ENCODE results near the gene CDKN2B-AS1. TPM values are rescaled to one million over a fixed set of nuclear protein-coding genes. Genes with fewer than 3 reads are reported as not detected.
"Not testable (repeated sequence)": the region's sequence is repeated elsewhere in the genome, so short reads cannot be mapped to it uniquely, and the experiment has no call there.

Gene CDKN2B-AS1
- total RNA-seq, 1 donor from 2014 or later = 1.4 TPM

DNA sequence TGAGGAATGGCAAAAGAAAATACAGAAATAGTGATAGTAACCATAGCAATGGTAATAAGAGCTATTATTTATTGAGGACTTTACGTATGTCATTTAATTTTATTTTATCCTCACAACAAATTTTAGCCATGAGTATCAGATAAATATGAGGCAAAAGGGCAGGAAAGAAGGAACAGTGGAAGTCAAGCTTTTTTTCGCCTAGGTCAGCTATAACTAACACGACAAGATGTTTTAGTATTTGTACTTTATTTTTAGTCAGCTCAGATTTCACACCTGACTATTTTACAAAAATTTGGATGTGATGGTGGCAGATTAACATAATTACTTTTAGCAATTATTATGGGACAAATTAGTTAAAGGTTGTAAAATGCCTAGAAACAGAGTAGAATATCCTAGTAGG lies 49.3 kb downstream of the CDKN2B-AS1 start:
- no peak for DNase-seq (ENCODE audit: low read depth in 2 of 2)

DNA sequence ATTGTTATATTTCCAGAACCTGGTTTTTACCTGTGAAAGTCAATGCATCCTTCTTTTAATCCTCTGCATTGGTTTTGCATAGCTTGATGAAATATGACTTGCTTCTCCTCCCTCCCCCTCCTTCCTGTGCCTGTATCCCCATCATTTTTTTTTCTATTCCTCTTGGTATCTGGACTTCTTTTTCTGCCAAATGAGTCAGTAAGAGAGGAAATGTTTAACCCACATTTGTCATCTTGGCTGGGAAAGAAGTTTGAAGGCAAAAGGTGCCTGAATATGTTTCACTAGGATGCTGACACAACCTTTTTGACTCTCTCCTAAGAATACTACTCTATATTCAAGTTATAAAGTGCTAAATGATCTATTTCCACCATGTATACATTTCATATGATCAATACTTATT lies 50.0 kb downstream of the CDKN2B-AS1 start:
- DNase-seq (ENCODE audit: low read depth in 2 of 2) = peak in 1 of 2 donors; percentile 81

DNA sequence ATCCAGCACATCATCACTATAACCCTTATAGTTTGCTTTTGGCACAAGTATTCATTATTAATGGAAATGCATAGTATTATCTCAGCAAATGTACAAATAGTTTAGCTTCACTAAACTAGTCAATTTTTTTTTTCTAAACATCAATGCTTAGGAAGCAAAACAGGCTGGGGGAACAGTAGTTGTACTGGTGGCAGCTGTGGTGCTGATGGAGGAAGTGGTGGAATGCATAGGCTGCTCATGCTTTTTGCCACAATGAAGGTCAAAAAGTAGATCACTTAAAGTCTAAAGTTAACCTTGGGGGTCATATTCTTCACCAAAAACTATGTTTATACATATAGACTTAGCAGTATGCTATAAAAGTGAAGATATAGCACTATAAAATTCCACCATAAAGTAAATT lies 50.8 kb downstream of the CDKN2B-AS1 start:
- peak in 1 of 2 donors; percentile 25 for DNase-seq (ENCODE audit: low read depth in 2 of 2)

DNA sequence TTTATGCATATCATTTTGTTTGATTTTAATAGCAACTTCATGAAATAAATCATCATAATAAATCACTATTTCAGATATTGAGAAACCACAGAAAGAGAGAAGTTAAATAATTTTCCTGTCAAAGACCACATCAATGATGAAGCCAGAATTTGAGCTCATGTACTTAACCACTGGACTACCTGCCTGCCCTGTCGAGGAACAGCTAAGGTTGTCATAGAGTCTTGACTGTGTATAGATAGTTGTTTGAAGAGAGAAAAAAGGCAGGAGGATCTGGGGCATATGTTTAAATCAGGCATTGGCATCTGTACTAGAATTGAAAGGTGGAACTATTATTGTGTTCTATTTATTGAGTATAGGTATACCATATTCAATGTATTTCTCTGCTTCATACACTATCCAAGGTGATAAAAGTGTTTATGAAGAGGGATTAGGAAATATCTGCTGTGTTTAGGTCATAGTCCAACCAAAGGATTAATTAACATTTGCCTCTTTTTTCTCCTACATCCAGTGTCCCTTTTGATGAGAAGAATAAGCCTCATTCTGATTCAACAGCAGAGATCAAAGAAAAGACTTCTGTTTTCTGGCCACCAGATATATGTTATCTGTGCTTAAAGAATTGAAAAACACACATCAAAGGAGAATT lies 51.8 kb downstream of the CDKN2B-AS1 start:
- no peak for DNase-seq (ENCODE audit: low read depth in 2 of 2)

DNA sequence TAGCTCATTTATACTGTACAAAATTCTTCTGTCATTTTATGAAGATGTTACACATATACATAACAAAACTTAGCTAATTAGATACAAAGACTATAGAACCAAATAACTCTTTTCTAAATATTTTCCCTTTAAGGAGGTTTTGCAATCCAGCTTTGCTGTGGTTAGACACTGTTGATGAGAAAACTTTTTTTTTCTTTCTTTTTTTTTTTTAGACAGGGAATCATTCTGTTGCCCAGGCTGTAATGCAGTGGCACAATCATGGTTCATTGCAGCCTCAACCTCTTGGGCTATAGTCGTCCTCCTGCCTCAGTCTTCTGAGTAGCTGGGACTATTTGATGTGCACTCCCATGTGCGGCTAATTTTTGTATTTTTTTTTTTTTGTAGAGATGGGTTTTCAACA lies 53.0 kb downstream of the CDKN2B-AS1 start:
- no peak for DNase-seq (ENCODE audit: low read depth in 2 of 2)

DNA sequence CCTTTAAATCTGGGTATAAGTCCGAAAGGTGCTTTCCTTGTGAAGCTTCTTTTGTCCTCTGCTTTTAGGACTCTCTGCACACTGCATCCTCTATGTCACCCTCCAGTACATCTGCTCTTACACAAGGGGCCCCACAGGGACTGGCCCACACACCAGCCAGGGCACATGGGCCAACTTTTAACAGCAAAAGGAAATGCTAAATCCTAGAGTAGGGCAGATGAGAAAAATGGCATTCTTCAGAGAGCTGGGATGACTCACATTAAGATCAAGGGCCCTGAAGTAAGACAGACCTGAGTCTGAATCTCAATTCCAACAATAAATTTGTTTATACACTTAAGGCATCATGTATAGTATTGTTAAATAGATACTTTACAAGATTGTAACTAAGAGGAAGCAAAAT lies 54.8 kb downstream of the CDKN2B-AS1 start:
- DNase-seq (ENCODE audit: low read depth in 2 of 2) = peak in 1 of 2 donors; percentile 8

DNA sequence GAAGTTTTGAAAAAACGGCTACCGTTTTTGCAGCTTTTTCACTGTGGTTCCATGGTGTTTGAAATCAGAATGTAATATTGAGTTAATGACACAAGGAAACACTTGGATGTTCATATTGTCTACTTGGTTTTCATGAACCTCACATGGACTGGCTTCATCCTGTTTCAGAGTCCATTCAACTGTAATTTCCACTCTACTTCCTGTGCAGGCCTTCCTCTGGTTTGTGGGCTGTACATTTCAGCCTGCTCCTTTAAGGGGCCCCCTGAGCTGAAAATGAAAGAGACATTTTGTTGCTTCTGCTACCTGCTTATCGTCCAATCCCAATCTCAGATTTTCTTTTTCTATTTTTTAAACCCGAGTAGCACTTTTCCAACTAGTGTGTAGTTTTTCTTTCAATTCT lies 56.3 kb downstream of the CDKN2B-AS1 start:
- DNase-seq (ENCODE audit: low read depth in 2 of 2) = peak; percentile 33 to 74

DNA sequence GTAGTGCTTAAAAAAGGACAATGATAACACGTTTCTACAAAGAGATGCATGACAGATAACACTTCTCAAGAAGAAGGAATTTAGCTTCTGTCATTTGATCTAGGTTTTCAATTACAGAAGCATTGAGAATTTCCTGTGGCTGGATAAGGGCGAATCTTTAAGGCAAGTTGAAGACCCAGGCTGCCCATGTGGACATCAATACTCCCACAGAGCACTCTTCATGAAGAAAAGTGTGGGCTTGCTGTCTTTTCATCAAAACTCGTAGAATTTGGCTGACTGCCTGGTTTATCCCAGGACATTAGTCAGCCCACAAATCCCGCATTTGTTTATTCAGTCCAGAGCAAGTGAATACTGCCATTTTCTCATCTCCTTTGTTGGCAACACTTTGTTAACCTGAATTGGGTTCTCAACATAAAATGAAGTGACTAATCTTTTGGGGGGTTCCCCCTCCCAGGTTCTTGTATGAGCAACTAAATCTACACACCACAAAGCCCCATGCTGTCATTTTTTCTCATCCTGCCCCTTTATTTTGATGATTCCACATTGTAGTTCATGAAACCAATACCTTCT lies 57.9 kb downstream of the CDKN2B-AS1 start:
- peak; percentile 40 to 95 for DNase-seq (ENCODE audit: low read depth in 2 of 2)

DNA sequence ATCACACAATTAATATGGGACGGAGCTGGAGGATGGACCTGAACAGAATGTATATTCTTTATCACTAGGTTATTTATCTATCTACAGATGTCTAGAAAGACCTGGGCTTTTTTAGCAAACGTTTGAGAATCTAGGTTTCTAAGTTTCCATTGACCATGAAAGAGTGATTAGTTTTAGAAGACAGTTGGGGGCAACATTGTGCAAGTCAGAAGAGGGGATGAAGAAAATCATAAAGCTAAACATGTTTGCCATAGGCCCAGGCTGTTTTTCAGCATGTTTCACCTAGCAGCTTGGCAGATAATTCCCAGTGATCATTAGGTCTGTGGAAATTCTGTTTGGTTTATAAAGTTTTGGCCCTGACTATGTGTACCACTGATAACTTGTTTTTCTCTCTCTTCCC lies 58.6 kb downstream of the CDKN2B-AS1 start:
- no peak for DNase-seq (ENCODE audit: low read depth in 2 of 2)

DNA sequence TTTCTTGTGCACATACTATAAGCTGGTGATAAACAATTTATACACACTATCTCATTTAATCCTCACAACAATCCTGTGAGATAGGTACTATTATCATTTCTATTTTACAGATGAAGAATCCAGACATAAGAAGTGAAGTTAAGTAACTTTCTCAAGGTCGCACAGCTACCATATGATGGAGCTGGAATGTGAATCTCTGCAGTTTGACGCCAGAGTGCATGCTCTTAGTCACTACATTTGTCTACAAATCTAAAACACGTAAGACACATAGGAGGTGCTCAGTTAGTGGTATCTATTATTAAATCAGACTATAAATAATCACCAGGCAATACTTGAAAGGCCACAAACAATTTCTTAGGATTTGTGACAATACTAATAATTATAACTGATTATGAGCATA lies 59.5 kb downstream of the CDKN2B-AS1 start:
- no peak for DNase-seq (ENCODE audit: low read depth in 2 of 2)

DNA sequence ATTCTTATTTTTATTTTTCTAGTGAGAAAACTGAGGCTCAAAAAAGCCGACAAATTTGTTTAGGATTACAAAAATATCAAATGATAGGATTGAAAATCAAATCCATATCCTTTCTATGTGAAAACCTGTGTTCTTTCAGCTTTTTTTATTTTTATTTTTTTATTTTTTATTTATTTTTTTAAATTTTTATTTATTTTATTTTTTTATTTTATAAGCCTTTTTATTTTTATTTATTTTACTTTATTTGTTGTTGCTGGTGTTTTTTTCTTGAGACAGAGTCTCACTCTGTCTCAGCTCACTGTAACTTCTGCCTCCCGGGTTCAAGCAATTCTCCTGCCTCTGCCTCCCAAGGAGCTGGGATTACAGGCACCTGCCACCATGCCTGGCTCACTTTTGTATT lies 59.9 kb downstream of the CDKN2B-AS1 start:
- no peak for DNase-seq (ENCODE audit: low read depth in 2 of 2)

DNA sequence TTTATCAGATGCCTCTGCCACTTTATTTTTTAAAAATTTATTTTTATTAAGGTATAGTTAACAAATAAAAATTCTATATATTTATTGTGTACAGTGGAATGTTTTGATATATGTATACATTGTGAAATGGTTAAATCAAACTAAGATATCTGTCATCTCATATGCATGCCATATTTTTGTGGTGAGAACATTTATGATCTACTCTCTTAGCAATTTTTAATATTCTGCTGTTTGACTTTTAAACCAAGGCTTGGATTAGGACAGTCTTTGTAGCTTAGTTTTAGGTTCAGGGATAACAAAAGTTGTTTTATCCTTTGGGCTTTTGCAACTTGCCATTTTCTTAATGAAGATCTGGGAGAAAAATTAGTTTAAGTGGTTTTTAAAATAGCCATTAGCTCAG lies 60.5 kb downstream of the CDKN2B-AS1 start:
- DNase-seq (ENCODE audit: low read depth in 2 of 2) = no peak

DNA sequence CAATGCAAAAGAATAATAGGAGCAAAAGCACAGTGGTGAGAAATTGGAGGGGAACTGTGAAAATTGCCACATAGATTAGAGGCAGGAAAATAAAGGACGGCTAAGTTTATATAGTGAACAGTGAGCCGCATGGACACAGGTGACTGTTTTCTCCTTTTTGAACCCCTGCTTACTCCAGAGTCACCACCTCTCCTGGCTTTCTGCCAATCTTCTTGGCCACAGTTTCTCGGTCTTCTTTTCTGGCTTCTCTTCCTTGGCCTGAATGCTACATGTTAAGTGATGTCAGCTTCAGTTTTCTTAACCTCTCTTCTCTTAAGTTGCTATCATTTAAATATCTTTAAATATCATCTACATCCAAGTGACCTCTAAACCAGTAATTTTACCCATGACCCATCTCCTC lies 61.8 kb downstream of the CDKN2B-AS1 start:
- no peak for DNase-seq (ENCODE audit: low read depth in 2 of 2)

DNA sequence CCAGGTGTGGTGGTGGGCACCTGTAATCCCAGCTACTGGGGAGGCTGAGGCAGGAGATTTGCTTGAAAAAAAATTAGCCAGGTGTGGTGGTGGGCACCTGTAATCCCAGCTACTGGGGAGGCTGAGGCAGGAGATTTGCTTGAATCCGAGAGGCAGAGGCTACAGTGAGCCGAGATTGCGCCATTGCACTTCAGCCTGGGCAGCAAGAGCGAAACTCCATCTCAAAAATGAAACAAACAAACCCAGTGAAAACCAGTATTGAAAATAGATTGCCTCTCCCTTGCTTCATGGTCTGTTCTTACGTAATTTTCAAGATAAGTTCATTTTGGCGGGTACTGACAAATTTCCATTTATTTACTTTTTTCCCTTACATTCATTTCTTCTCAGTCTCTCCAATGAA lies 63.4 kb downstream of the CDKN2B-AS1 start:
- not testable (repeated sequence) for DNase-seq (ENCODE audit: low read depth in 2 of 2)

DNA sequence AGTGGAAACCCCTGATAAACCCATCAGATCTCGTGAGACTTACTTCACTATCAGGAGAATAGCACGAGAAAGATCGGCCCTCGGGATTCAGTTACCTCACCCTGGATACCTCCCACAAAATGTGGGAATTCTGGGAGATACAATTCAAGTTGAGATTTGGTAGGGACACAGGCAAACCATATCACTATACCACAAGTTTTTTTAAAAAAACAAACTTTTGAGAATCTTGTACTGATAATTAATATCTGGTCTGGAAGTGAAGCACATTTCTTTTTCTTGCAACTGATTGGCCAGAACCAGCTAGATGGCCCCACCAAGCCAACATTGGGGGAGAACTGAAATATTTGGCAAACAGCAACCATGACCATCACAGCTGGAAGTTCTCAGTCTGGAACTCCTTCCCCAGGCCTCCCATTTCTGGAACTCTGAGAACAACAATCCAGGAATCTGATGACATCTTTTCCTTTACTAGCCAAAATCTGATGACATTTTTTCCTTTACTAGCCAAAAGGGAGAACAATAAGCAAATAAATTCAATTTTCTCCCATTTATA lies 66.3 kb downstream of the CDKN2B-AS1 start:
- no peak for DNase-seq (ENCODE audit: low read depth in 2 of 2)

DNA sequence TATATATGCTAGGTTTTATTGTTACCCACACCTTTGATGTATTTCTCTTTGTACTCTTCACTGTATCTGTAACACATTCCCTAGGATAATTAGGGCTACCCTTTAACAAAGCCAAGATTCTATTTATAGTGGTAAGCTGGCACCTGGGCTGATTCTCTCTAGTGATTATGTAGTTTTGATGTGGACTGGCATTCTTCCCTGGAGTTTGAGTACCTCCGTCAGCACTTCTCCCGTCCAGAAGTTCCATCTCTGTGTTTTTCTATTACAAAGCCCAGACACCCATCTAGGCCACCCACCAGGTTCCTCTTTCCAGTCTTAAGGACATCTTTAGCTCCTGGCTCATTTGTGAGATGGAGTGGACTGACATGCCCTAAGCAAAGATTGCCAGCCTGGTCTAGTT lies 70.4 kb downstream of the CDKN2B-AS1 start:
- no peak for DNase-seq (ENCODE audit: low read depth in 2 of 2)

DNA sequence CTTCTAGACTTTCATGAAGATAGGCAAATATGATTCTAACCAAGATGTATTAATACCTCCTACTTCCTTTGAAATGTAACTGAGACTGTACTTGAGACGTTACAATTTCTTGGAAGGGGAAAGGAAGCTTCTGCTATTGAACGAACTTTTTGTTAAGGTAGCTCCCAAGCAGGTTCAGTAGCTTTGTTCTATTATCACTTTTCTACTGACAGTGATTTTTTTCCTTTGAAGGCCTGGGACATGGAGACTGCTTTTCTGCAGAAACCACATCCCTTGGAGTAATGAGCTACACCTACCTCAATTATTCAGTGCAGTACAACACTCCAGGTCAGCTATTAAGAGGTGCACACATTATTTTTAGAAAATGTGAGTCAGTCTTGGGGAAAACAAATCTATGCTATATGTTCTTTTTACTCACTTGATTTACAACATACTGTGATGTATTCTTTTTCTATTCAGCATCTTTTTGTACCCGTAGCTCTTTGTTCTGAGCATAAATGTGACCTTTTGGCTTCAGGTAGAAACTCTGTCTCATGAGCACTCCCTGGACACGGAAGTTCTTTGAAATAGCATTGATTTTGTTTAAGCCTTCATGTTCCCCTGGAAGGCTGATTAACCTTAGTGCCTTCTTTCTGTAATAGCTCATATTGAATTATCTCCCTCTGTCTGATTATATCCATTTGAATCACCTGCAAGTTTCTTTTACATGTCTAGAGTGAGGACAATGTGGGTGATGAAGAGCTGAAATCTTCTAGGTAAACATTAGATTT lies 71.0 kb downstream of the CDKN2B-AS1 start:
- DNase-seq (ENCODE audit: low read depth in 2 of 2) = no peak

DNA sequence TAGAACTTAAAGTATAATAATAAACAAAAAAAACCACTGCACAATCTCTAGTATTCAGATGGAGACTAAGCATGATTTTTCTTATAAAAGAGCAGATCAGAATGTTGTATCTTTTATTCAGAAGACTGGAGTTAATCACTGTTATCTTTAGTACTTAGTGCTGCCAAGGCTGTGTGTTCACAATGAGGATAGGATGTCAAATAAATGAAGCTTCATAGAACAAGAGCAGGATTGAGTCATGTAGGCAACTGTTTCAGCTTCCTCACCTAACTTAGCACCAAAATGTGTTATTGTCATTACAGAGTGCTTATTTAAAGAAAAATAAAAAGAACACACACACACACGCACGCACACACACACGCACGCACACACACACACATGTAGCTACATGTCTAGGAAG lies 72.6 kb downstream of the CDKN2B-AS1 start:
- no peak for DNase-seq (ENCODE audit: low read depth in 2 of 2)

DNA sequence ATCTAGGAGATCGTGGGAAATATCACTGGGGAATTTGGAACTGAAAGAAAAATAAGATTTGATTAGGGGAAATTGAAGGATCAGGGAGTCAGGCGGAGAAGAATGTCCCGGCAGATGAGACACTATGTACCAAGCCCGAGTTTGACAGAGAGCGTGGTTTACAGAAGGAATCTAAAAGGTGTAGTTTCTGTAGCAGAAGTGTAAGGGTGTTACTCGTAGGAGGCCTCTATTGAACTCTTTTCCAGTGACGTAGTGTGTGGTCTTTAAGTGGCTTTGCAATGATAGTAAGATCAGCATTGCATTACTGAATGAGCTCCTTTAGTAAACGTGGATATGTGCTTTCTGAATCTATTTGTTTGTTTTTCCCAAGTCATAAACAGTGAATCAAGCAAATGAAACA lies 73.8 kb downstream of the CDKN2B-AS1 start:
- DNase-seq (ENCODE audit: low read depth in 2 of 2) = no peak

DNA sequence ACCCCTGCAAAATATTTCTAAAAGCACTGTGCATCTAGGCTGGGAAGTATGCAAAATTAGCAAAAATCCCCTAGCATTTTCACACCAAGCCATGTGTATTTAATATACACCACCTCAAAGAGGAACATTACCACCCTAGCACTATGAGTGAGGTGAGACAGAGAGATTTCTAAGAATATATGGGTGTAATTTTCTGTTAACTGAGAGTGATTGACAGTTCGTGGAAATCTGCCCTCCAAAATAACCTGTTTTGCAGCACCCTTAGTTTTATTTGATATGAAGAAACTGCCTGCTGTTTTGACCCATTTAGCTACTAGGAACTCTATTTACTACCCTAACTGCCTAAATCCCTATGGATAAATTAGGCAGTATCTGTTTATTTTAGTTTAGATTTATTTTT lies 78.8 kb downstream of the CDKN2B-AS1 start:
- no peak for DNase-seq (ENCODE audit: low read depth in 2 of 2)

DNA sequence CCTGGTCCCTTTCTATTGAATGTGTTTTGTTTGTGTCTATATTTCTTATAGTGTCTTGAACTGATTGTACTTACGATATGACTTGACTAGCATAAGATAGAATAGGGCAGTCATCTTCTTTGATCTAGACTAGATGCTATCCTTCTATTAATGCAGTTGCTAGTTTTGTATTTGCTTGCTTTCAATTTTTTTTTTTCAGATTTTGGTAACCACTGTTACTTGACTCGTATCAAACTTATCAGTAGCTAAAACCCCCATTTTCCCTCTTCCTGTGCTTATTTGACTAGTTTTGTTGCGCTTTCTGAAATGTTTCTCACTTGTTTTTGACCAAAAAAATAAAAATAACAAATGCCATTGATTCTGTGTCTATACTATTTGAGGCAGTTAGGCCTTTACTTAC lies 83.5 kb downstream of the CDKN2B-AS1 start:
- DNase-seq (ENCODE audit: low read depth in 2 of 2) = no peak

DNA sequence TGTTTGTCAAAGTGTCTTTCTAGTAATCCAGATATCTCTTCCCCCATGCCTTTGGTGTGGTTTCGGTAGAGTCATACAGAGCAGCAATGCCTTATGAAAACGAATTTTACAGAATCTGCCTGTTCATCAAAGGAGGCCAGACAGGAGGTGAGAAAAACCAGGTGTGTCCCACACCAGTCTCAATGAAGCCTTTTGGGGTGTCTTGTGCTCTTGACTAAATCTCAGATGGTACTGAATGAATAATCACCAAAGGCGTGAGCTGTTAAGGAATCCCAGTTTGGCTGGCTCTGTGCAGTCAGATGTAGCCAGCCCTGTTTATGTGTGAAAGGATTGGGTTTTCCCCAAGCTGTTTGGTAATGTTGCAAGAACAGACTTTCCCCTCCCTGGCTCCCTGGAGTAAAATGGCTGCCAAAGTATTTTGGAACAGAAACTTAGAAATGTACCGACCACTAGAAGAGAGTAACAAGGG lies 85.3 kb downstream of the CDKN2B-AS1 start:
- no peak for DNase-seq (ENCODE audit: low read depth in 2 of 2)
